GM12872 (cell line): ENCODE results near the gene MED13L.

Experiments used
- CTCF ChIP-seq: IDR thresholded peaks from 3 replicates; pipeline ENCODE4 v1.5.1; 2011; ENCODE audit warnings: low read depth, mild to moderate bottlenecking, low read length, moderate library complexity; ENCODE audit not compliant: insufficient read depth

MED13L gene

GRCh38 chr12:115920395-115921183, 356.9 kb downstream of the MED13L start:
- TF ChIP-seq CTCF: no peak

- TF ChIP-seq CTCF: no peak
These were observed 358.7 kb downstream of the MED13L start for GRCh38 chr12:115918763-115919162.

GRCh38 chr12:115916910-115917668, 360.4 kb downstream of the MED13L start:
- TF ChIP-seq CTCF: peak; percentile 88

GRCh38 chr12:115914122-115914521, 363.4 kb downstream of the MED13L start:
- no peak for TF ChIP-seq CTCF

- no peak for TF ChIP-seq CTCF
These were observed 365.1 kb downstream of the MED13L start for GRCh38 chr12:115912440-115912839.

- TF ChIP-seq CTCF: no peak
These were observed 366.1 kb downstream of the MED13L start for GRCh38 chr12:115911360-115911759.

GRCh38 chr12:115910057-115910456, 367.4 kb downstream of the MED13L start:
- TF ChIP-seq CTCF: no peak
